H9 (cell line): ENCODE results near the gene INSR. TPM values are rescaled to one million over a fixed set of nuclear protein-coding genes. Genes with fewer than 3 reads are reported as not detected.

ENCODE experiments used
- DNase-seq: peaks from one replicate; pipeline ENCODE4 v3.0.0-alpha.2; 2017
- H2AFZ ChIP-seq: one replicate; pipeline ENCODE4 v1.6.1; 2013; ENCODE audit warnings: mild to moderate bottlenecking, low read length, control low read depth, moderate library complexity
- H2AK5ac ChIP-seq: 2 replicates; pipeline ENCODE4 v1.6.1; 2013; ENCODE audit warnings: low read length, control low read depth, mixed read lengths; ENCODE audit not compliant: insufficient read length
- H2BK120ac ChIP-seq: one replicate; pipeline ENCODE4 v1.6.1; 2013; ENCODE audit warnings: low read depth, mild to moderate bottlenecking, low read length, control low read depth, inconsistent platforms; ENCODE audit not compliant: poor library complexity, severe bottlenecking
- H2BK12ac ChIP-seq: 2 replicates; pipeline ENCODE4 v1.6.1; 2013; ENCODE audit warnings: low read length, control low read depth, mixed read lengths, low read depth; ENCODE audit not compliant: insufficient read length
- H2BK15ac ChIP-seq: 2 replicates; pipeline ENCODE4 v1.6.1; 2013; ENCODE audit warnings: low read depth, low read length, control low read depth
- H2BK20ac ChIP-seq: one replicate; pipeline ENCODE4 v1.6.1; 2013; ENCODE audit warnings: low read depth, mild to moderate bottlenecking, low read length, control low read depth, inconsistent platforms; ENCODE audit not compliant: poor library complexity, severe bottlenecking
- H2BK5ac ChIP-seq: 2 replicates; pipeline ENCODE4 v1.6.1; 2013; ENCODE audit warnings: low read length, control low read depth, mixed read lengths; ENCODE audit not compliant: insufficient read length
- H3K14ac ChIP-seq: 2 replicates; pipeline ENCODE4 v1.6.1; 2013; ENCODE audit warnings: low read length, control low read depth; ENCODE audit not compliant: insufficient read depth
- H3K18ac ChIP-seq: 2 replicates; pipeline ENCODE4 v1.6.1; 2013; ENCODE audit warnings: low read depth, mild to moderate bottlenecking, mixed read lengths, low read length, control low read depth; ENCODE audit not compliant: insufficient read length
- H3K23ac ChIP-seq: 2 replicates; pipeline ENCODE4 v1.6.1; 2013; ENCODE audit warnings: low read length, control low read depth, mixed read lengths, low read depth; ENCODE audit not compliant: insufficient read length
- H3K23me2 ChIP-seq: 2 replicates; pipeline ENCODE4 v1.6.1; 2013; ENCODE audit warnings: low read depth, mild to moderate bottlenecking, mixed read lengths, low read length, control low read depth; ENCODE audit not compliant: insufficient read length, poor library complexity, severe bottlenecking
- H3K27ac ChIP-seq: 2 replicates; pipeline ENCODE4 v1.5.1; 2013; ENCODE audit warnings: low read length, control low read depth, mixed read lengths, low read depth; ENCODE audit not compliant: insufficient read length
- H3K27me3 ChIP-seq: 2 replicates; pipeline ENCODE4 v1.6.1; 2013; ENCODE audit warnings: low read length, control low read depth, inconsistent platforms; ENCODE audit not compliant: insufficient read depth
- H3K4ac ChIP-seq: 2 replicates; pipeline ENCODE4 v1.6.1; 2013; ENCODE audit warnings: low read depth, mild to moderate bottlenecking, control low read depth, inconsistent platforms, low read length, moderate library complexity
- H3K4me1 ChIP-seq: 2 replicates; pipeline ENCODE4 v1.6.1; 2013; ENCODE audit warnings: low read length, control low read depth, inconsistent platforms; ENCODE audit not compliant: insufficient read depth
- H3K4me2 ChIP-seq: 2 replicates; pipeline ENCODE4 v1.6.1; 2013; ENCODE audit warnings: low read length, control low read depth, mixed read lengths; ENCODE audit not compliant: insufficient read length, insufficient read depth
- H3K56ac ChIP-seq: 2 replicates; pipeline ENCODE4 v1.6.1; 2013; ENCODE audit warnings: low read depth, mild to moderate bottlenecking, mixed read lengths, low read length, control low read depth; ENCODE audit not compliant: insufficient read length
- H3K79me1 ChIP-seq: 2 replicates; pipeline ENCODE4 v1.6.1; 2013; ENCODE audit warnings: low read depth, mild to moderate bottlenecking, moderate library complexity, low read length, control low read depth, inconsistent platforms; ENCODE audit not compliant: insufficient read depth, poor library complexity, severe bottlenecking
- H3K79me2 ChIP-seq: 2 replicates; pipeline ENCODE4 v1.6.1; 2013; ENCODE audit warnings: low read length, control low read depth, inconsistent platforms; ENCODE audit not compliant: insufficient read depth
- H3K9ac ChIP-seq: 2 replicates; pipeline ENCODE4 v1.6.1; 2013; ENCODE audit warnings: low read length, control low read depth, mixed read lengths; ENCODE audit not compliant: insufficient read length; ENCODE audit errors: extremely low read depth
- H3K9me3 ChIP-seq: one replicate; pipeline ENCODE4 v1.6.1; 2013; ENCODE audit warnings: low read depth, low read length, inconsistent platforms; ENCODE audit not compliant: control insufficient read depth
- H3T11ph ChIP-seq: one replicate; pipeline ENCODE4 v1.6.1; 2013; ENCODE audit warnings: mild to moderate bottlenecking, low read length, control low read depth, inconsistent platforms
- H4K20me1 ChIP-seq: one replicate; pipeline ENCODE4 v1.6.1; 2013; ENCODE audit not compliant: control insufficient read depth, insufficient read length, insufficient read depth
- H4K5ac ChIP-seq: 2 replicates; pipeline ENCODE4 v1.6.1; 2013; ENCODE audit warnings: low read depth, mild to moderate bottlenecking, mixed read lengths, low read length, control low read depth; ENCODE audit not compliant: insufficient read length
- H4K8ac ChIP-seq: replicated peaks from 2 replicates; pipeline ENCODE4 v1.6.1; 2013; ENCODE audit warnings: low read length, control low read depth, mixed read lengths, low read depth; ENCODE audit not compliant: insufficient read length
- H4K91ac ChIP-seq: 2 replicates; pipeline ENCODE4 v1.6.1; 2013; ENCODE audit warnings: low read depth, mild to moderate bottlenecking, moderate library complexity, mixed read lengths, low read length, control low read depth; ENCODE audit not compliant: insufficient read length
- H3K27ac Mint-ChIP-seq, 3 experiments: 2 replicates in 2 of 3; 3 replicates in 1 of 3; pipeline ENCODE4 v1.8.0; 2020 to 2021; ENCODE audit warnings: mixed read lengths in 3 of 3, mild to moderate bottlenecking in 1 of 3, moderate library complexity in 1 of 3
- H3K27me3 Mint-ChIP-seq: 2 replicates; pipeline ENCODE4 v1.8.0; 2021; ENCODE audit warnings: low read depth, mild to moderate bottlenecking, moderate library complexity, mixed read lengths
- H3K36me3 Mint-ChIP-seq, 3 experiments: 2 replicates in 2 of 3; 3 replicates in 1 of 3; pipeline ENCODE4 v1.8.0; 2020 to 2021; ENCODE audit warnings: low read depth in 3 of 3, mixed read lengths in 3 of 3; ENCODE audit not compliant: insufficient read depth in 1 of 3
- H3K4me1 Mint-ChIP-seq, 2 experiments: 2 replicates each; pipeline ENCODE4 v1.8.0; 2020; ENCODE audit warnings: mixed read lengths in 2 of 2
- H3K4me3 Mint-ChIP-seq, 2 experiments: 2 replicates in 1 of 2; 3 replicates in 1 of 2; pipeline ENCODE4 v1.8.0; 2020 to 2021; ENCODE audit warnings: mild to moderate bottlenecking in 2 of 2, mixed read lengths in 2 of 2, moderate library complexity in 1 of 2
- H3K9me3 Mint-ChIP-seq, 2 experiments: 2 replicates in 1 of 2; 3 replicates in 1 of 2; pipeline ENCODE4 v1.8.0; 2020; ENCODE audit warnings: mild to moderate bottlenecking in 2 of 2, mixed read lengths in 2 of 2, moderate library complexity in 1 of 2
- WGBS: extraction: QIAGEN DNeasy Blood & Tissue Kit; methylation state at CpG from one replicate; pipeline ENCODE4 v1.1.7; 2013; ENCODE audit warnings: missing lambda C conversion rate, low lambda C conversion rate, mixed read lengths; ENCODE audit not compliant: insufficient read length; ENCODE audit errors: extremely low coverage; 5-methylcytosine and 5-hydroxymethylcytosine counted together
- total RNA-seq: library from RNA; stranded (reverse); gene quantifications from 2 replicates; pipeline ENCODE4 v1.2.1, GENCODE V29; 2021
- TF ChIP-seq, protein P1 (sequence below): fragments of 200-600 bp; sonication (generic); conservative IDR thresholded peaks from 3 replicates; pipeline ENCODE4 v1.8.0; 2021; ENCODE audit warnings: antibody characterized with exemption, mild to moderate bottlenecking

The INSR gene
- total RNA-seq, 1 experiment from 2014 or later: 39.8 TPM

DNA sequence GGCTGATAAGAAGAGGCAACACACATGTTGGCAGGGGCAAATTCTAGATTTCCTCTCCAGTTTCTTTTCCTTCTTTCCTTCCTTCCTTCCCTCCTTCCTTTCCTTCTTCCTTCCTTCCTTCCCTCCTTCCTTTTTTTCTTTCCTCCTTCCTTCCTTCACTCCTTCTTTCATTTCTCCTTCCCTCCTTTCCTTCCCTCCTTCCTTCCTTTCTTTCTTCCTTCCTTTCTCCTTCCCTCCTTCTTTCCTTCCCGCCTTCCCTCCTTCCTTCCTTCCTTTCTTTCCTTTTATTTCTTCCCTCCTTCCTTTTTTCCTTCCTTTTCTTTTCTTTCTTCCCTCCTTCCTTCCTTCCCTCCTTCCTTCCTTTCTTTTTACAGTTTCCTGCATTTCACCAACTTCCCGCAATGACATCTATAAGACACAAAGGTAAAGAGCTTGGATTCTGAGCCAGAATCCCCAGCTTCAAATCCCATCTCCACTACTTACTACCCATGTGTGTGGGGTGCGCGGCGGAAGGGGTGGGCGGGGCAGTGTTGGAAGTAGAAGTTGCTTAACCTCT lies 35.3 kb downstream of the INSR start:
- no peak for DNase-seq
- H3K18ac ChIP-seq: no peak overlapping the region
- TF ChIP-seq, protein P1, sequence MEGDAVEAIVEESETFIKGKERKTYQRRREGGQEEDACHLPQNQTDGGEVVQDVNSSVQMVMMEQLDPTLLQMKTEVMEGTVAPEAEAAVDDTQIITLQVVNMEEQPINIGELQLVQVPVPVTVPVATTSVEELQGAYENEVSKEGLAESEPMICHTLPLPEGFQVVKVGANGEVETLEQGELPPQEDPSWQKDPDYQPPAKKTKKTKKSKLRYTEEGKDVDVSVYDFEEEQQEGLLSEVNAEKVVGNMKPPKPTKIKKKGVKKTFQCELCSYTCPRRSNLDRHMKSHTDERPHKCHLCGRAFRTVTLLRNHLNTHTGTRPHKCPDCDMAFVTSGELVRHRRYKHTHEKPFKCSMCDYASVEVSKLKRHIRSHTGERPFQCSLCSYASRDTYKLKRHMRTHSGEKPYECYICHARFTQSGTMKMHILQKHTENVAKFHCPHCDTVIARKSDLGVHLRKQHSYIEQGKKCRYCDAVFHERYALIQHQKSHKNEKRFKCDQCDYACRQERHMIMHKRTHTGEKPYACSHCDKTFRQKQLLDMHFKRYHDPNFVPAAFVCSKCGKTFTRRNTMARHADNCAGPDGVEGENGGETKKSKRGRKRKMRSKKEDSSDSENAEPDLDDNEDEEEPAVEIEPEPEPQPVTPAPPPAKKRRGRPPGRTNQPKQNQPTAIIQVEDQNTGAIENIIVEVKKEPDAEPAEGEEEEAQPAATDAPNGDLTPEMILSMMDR: no peak
- H4K20me1 ChIP-seq: no peaks in the 10 kb centered on the region
- no peak overlapping the region for H4K91ac ChIP-seq
- H3K4me1 Mint-ChIP-seq: peaks cover 9 to 23% of the 10 kb centered on the region in 2 experiments
- H3K27me3 ChIP-seq: no peaks in the 10 kb centered on the region
- no peak overlapping the region for H2BK15ac ChIP-seq
- H3K4me1 ChIP-seq: peaks cover 2% of the 10 kb centered on the region; the same call in 1 of the 2 replicates
- H3T11ph ChIP-seq: no peak overlapping the region
- H3K27me3 Mint-ChIP-seq: no peaks in the 10 kb centered on the region
- H4K5ac ChIP-seq: no peak overlapping the region
- H3K9me3 ChIP-seq: no peaks in the 10 kb centered on the region
- no CpG with 5 or more reads among the region's 6 CpGs for WGBS
- no peaks in the 10 kb centered on the region; the same call in 1 of the 2 replicates for H3K79me2 ChIP-seq
- no peak overlapping the region for H3K56ac ChIP-seq
- no peak overlapping the region for H2BK5ac ChIP-seq
- H2AK5ac ChIP-seq: no peak overlapping the region
- H3K23ac ChIP-seq: no peak overlapping the region
- H3K14ac ChIP-seq: no peak overlapping the region
- H3K9me3 Mint-ChIP-seq: no peaks in the 10 kb centered on the region
- no peak overlapping the region; a peak in 2 of 7 replicates for H3K27ac Mint-ChIP-seq
- no peak overlapping the region for H4K8ac ChIP-seq
- H2BK20ac ChIP-seq: no peak overlapping the region
- no peak overlapping the region for H2AFZ ChIP-seq
- H3K23me2 ChIP-seq: no peaks in the 10 kb centered on the region
- H2BK120ac ChIP-seq: no peak overlapping the region
- peaks cover 4% of the 10 kb centered on the region for H3K79me1 ChIP-seq
- H3K4ac ChIP-seq: no peak overlapping the region
- H3K9ac ChIP-seq: no peak overlapping the region
- H3K36me3 Mint-ChIP-seq: peaks cover 0 to 6% (median 0%) of the 10 kb centered on the region in 3 experiments; a peak in 1 of 7 replicates
- no peak overlapping the region for H3K4me2 ChIP-seq
- H2BK12ac ChIP-seq: no peak overlapping the region
- H3K4me3 Mint-ChIP-seq: no peak overlapping the region
- H3K27ac ChIP-seq: no peak overlapping the region
